HepG2 (cell line): Measurements from ENCODE around the gene SRSF3. TPM values are rescaled to one million over a fixed set of nuclear protein-coding genes. Genes with fewer than 3 reads are reported as not detected.

Experiments used
- CC2D1A ChIP-seq: sonication (generic); formaldehyde crosslinking; IDR thresholded peaks from 2 replicates; pipeline ENCODE4 v1.8.1; 2023; ENCODE audit warnings: mild to moderate bottlenecking, missing genetic modification reagents
- HHEX ChIP-seq: IDR thresholded peaks from 2 replicates; pipeline ENCODE4 v1.6.1; 2016; ENCODE audit warnings: control low read depth
- HNF4A ChIP-seq: sonication (generic); formaldehyde crosslinking; IDR thresholded peaks from 2 replicates; pipeline ENCODE4 v1.4.0; 2020; ENCODE audit warnings: missing genetic modification reagents
- KDM2A ChIP-seq: sonication (generic); formaldehyde crosslinking; IDR thresholded peaks from 2 replicates; pipeline ENCODE4 v1.4.0; 2020; ENCODE audit warnings: low read depth, missing genetic modification reagents, borderline replicate concordance
- LCORL ChIP-seq, 2 experiments: fragments of 450-650 bp in 1 of 2; sonication (generic) in 1 of 2; formaldehyde crosslinking in 1 of 2; IDR thresholded peaks; 2 replicates each; pipeline versions ENCODE4 v1.5.0 to v1.6.1; 2017 to 2020; ENCODE audit warnings: antibody characterized with exemption in 1 of 2, missing genetic modification reagents in 1 of 2
- MIER2 ChIP-seq: IDR thresholded peaks from 2 replicates; pipeline ENCODE4 v1.6.1; 2016; ENCODE audit warnings: missing biosample characterization, missing genetic modification reagents
- MLLT10 ChIP-seq: sonication (generic); formaldehyde crosslinking; IDR thresholded peaks from 2 replicates; pipeline ENCODE4 v1.4.0; 2020; ENCODE audit warnings: missing genetic modification reagents
- NR2C2 ChIP-seq: sonication (generic); formaldehyde crosslinking; IDR thresholded peaks from 2 replicates; pipeline ENCODE4 v1.4.0; 2020; ENCODE audit warnings: missing genetic modification reagents, mild to moderate bottlenecking, moderate library complexity, borderline replicate concordance
- PITX1 ChIP-seq: sonication (generic); formaldehyde crosslinking; IDR thresholded peaks from 2 replicates; pipeline ENCODE4 v1.5.1; 2020; ENCODE audit warnings: mild to moderate bottlenecking, missing genetic modification reagents
- SALL1 ChIP-seq: sonication (generic); formaldehyde crosslinking; IDR thresholded peaks from 2 replicates; pipeline ENCODE4 v1.8.0; 2022; ENCODE audit warnings: mild to moderate bottlenecking, missing genetic modification reagents
- SP1 ChIP-seq, 2 experiments: fragments of 450-650 bp in 1 of 2; sonication (generic) in 1 of 2; formaldehyde crosslinking in 1 of 2; IDR thresholded peaks; 2 replicates each; pipeline versions ENCODE4 v1.4.0 to v1.6.1; 2016 to 2020; ENCODE audit warnings: missing genetic modification reagents in 1 of 2
- ZBTB42 ChIP-seq: sonication (generic); formaldehyde crosslinking; IDR thresholded peaks from 2 replicates; pipeline ENCODE4 v1.5.0; 2020; ENCODE audit warnings: mild to moderate bottlenecking, missing genetic modification reagents
- ZFP36L2 ChIP-seq: sonication (generic); formaldehyde crosslinking; IDR thresholded peaks from 2 replicates; pipeline ENCODE4 v1.4.0; 2020; ENCODE audit warnings: missing genetic modification reagents
- ZFP90 ChIP-seq: sonication (generic); formaldehyde crosslinking; IDR thresholded peaks from 2 replicates; pipeline ENCODE4 v1.8.0; 2022; ENCODE audit warnings: missing genetic modification reagents, mild to moderate bottlenecking, inconsistent platforms, borderline replicate concordance
- ZMAT3 ChIP-seq: sonication (generic); formaldehyde crosslinking; conservative IDR thresholded peaks from 2 replicates; pipeline ENCODE4 v1.7.0; 2021; ENCODE audit warnings: missing genetic modification reagents
- ZNF124 ChIP-seq: sonication (generic); formaldehyde crosslinking; IDR thresholded peaks from 2 replicates; pipeline ENCODE4 v1.4.0; 2020; ENCODE audit warnings: missing genetic modification reagents
- ZNF224 ChIP-seq: sonication (generic); formaldehyde crosslinking; IDR thresholded peaks from 2 replicates; pipeline ENCODE4 v1.5.0; 2020; ENCODE audit warnings: mild to moderate bottlenecking, missing genetic modification reagents
- ZNF501 ChIP-seq: sonication (generic); formaldehyde crosslinking; IDR thresholded peaks from 2 replicates; pipeline ENCODE4 v1.5.1; 2020; ENCODE audit warnings: mild to moderate bottlenecking, moderate library complexity, missing genetic modification reagents
- ZNF772 ChIP-seq: sonication (generic); formaldehyde crosslinking; IDR thresholded peaks from 2 replicates; pipeline ENCODE4 v1.5.0; 2020; ENCODE audit warnings: mild to moderate bottlenecking, missing genetic modification reagents
- ZNF773 ChIP-seq: sonication (generic); formaldehyde crosslinking; IDR thresholded peaks from 2 replicates; pipeline ENCODE4 v1.4.0; 2020; ENCODE audit warnings: missing genetic modification reagents, borderline replicate concordance
- ZNF775 ChIP-seq: sonication (generic); formaldehyde crosslinking; IDR thresholded peaks from 2 replicates; pipeline ENCODE4 v1.4.0; 2020; ENCODE audit warnings: missing genetic modification reagents, mild to moderate bottlenecking, moderate library complexity, borderline replicate concordance
- polyA plus RNA-seq, 8 experiments: library from polyadenylated mRNA; depleted of rRNA in 3 of 8; stranded (reverse) in 7 of 8; unstranded in 1 of 8; fragments of >200 nt; fragmentation: Illumina TruSeq in 4 of 8; extraction: Trizol in 4 of 8; gene quantifications; 2 replicates each; pipeline versions ENCODE4 v1.2.1 to v1.2.3, GENCODE V29; 2011 to 2016; ENCODE audit warnings: low read depth in 4 of 8, missing spikeins in 1 of 8, mixed read lengths in 1 of 8; ENCODE audit not compliant: insufficient read depth in 1 of 8
- total RNA-seq, 5 experiments: library from RNA; depleted of rRNA; stranded (reverse); fragments of >200 nt; fragmentation: Illumina TruSeq; extraction: Trizol; gene quantifications; 2 replicates each; pipeline ENCODE4 v1.2.3, GENCODE V29; 2016; ENCODE audit warnings: low read depth in 1 of 5
- TF ChIP-seq, protein P1 (sequence below), 2 experiments: sonication (generic) in 1 of 2; formaldehyde crosslinking in 1 of 2; IDR thresholded peaks; 2 replicates each; pipeline versions ENCODE4 v1.6.1 to v1.9.0; 2014 to 2022; ENCODE audit warnings: antibody characterized with exemption in 1 of 2, borderline replicate concordance in 1 of 2, inconsistent platforms in 1 of 2, low read depth in 1 of 2, missing genetic modification reagents in 1 of 2
- TF ChIP-seq, protein P2 (sequence below): conservative IDR thresholded peaks from 2 replicates; pipeline ENCODE4 v1.6.1; 2018; ENCODE audit warnings: missing genetic modification reagents

The SRSF3 gene
- total and polyA plus RNA-seq, 2 of the 13 experiments (the other 11 are each of a cell fraction or from before 2014, with no cell fraction given): 206 to 684 TPM

DNA sequence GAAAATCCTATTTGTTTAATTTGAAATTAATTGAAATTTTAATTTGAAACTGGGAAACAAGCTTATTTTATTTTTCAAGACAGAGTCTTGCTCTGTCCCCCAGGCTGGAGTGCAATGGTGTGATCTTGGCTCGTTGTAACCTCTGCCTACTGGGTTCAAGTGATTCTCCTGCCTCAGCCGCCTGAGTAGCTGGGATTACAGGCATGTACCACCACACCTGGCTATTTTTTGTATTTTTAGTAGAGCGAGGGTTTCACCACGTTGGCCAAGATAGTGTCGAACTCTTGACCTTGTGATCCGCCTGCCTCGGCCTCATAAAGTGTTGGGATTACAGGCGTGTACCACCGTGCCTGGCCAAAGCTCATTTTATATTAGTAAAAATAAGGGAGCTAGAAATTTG lies 4.2 kb downstream of the SRSF3 start (continued):
- TF ChIP-seq, protein P1, sequence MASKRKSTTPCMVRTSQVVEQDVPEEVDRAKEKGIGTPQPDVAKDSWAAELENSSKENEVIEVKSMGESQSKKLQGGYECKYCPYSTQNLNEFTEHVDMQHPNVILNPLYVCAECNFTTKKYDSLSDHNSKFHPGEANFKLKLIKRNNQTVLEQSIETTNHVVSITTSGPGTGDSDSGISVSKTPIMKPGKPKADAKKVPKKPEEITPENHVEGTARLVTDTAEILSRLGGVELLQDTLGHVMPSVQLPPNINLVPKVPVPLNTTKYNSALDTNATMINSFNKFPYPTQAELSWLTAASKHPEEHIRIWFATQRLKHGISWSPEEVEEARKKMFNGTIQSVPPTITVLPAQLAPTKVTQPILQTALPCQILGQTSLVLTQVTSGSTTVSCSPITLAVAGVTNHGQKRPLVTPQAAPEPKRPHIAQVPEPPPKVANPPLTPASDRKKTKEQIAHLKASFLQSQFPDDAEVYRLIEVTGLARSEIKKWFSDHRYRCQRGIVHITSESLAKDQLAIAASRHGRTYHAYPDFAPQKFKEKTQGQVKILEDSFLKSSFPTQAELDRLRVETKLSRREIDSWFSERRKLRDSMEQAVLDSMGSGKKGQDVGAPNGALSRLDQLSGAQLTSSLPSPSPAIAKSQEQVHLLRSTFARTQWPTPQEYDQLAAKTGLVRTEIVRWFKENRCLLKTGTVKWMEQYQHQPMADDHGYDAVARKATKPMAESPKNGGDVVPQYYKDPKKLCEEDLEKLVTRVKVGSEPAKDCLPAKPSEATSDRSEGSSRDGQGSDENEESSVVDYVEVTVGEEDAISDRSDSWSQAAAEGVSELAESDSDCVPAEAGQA (IDR thresholded peaks at IDR 0.05; ENCODE audit: low read depth): no peak
- TF ChIP-seq, protein P1 (CRISPR knock-in tag; IDR thresholded peaks at IDR 0.05; ENCODE audit: borderline replicate concordance): 0 out of 2 replicates have a peak, but pooled peaks have one; percentile 28
- no peak for TF ChIP-seq SP1 (IDR thresholded peaks at IDR 0.05)
- no peak for TF ChIP-seq SP1 (CRISPR knock-in tag; IDR thresholded peaks at IDR 0.05)
- no peak for TF ChIP-seq CC2D1A
- peak; percentile 42; the same call in 1 of the 2 replicates for TF ChIP-seq ZNF501 (CRISPR knock-in tag)
- TF ChIP-seq PITX1 (CRISPR knock-in tag): no peak
- no peak for TF ChIP-seq LCORL (IDR thresholded peaks at IDR 0.05)
- TF ChIP-seq LCORL (CRISPR knock-in tag; IDR thresholded peaks at IDR 0.05): no peak
- TF ChIP-seq ZNF124 (CRISPR knock-in tag): no peak
- no peak for TF ChIP-seq HHEX
- no peak for TF ChIP-seq MIER2 (CRISPR knock-in tag)
- no peak for TF ChIP-seq KDM2A (CRISPR knock-in tag)
- TF ChIP-seq SALL1: 0 out of 2 replicates have a peak, but pooled peaks have one; percentile 25
- TF ChIP-seq HNF4A (CRISPR knock-in tag): 0 out of 2 replicates have a peak, but pooled peaks have one; percentile 4
- TF ChIP-seq ZFP90 (CRISPR knock-in tag): 0 out of 2 replicates have a peak, but pooled peaks have one; percentile 51
- no peak for TF ChIP-seq ZNF772
- TF ChIP-seq ZNF773 (CRISPR knock-in tag): no peak
- TF ChIP-seq ZNF775: no peak
- TF ChIP-seq ZFP36L2 (CRISPR knock-in tag): no peak
- TF ChIP-seq ZBTB42 (CRISPR knock-in tag): no peak
- TF ChIP-seq NR2C2 (CRISPR knock-in tag): no peak
- TF ChIP-seq MLLT10: peak; percentile 36; the same call in 1 of the 2 replicates
- TF ChIP-seq ZMAT3 (CRISPR knock-in tag): 0 out of 2 replicates have a peak, but pooled peaks have one; percentile 37
- TF ChIP-seq, protein P2, sequence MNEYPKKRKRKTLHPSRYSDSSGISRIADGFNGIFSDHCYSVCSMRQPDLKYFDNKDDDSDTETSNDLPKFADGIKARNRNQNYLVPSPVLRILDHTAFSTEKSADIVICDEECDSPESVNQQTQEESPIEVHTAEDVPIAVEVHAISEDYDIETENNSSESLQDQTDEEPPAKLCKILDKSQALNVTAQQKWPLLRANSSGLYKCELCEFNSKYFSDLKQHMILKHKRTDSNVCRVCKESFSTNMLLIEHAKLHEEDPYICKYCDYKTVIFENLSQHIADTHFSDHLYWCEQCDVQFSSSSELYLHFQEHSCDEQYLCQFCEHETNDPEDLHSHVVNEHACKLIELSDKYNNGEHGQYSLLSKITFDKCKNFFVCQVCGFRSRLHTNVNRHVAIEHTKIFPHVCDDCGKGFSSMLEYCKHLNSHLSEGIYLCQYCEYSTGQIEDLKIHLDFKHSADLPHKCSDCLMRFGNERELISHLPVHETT (CRISPR knock-in tag): no peak
- no peak for TF ChIP-seq ZNF224
